K562 (cell line): ENCODE data around the gene IFIT2. TPM values are rescaled to one million over a fixed set of nuclear protein-coding genes. Genes with fewer than 3 reads are reported as not detected.

ENCODE experiments used
- ATAC-seq: fragments of 200-7000 bp; cut with Tn5 transposase; 3 replicates; pipeline ENCODE4 v1.9.1; 2020; ENCODE audit warnings: moderate library complexity
- BruUV-seq: library from RNA; stranded (reverse); fragments of 400-500 nt; replicated peaks from 2 replicates; lab custom pipeline; 2021; lab: Mats Ljungman, UMichigan
- CTCF ChIA-PET: fragments of 300-600 bp; formaldehyde crosslinking; extraction: SDS; loops from one replicate; lab custom pipeline; 2021; ENCODE audit warnings: low intra/inter-chr PET ratio; lab: Yijun Ruan, JAX
- POLR2A ChIA-PET: fragments of 300-600, 350-650 bp; sonication (Branson Sonifier 250); formaldehyde crosslinking; extraction: SDS; loops from one replicate; lab custom pipeline; 2021; ENCODE audit warnings: antibody characterized with exemption, inconsistent platforms; lab: Yijun Ruan, JAX
- DNase-seq, 4 experiments: peaks; one replicate each; pipeline versions ENCODE4 v3.0.0 to v3.0.0-alpha.2; 2011 to 2018; ENCODE audit warnings: low spot score in 3 of 4, mixed read lengths in 3 of 4; ENCODE audit errors: extremely low read depth in 1 of 4
- FAIRE-seq: peaks from 2 replicates; lab custom pipeline; 2011; peaks lifted over from hg19 to GRCh38; lab: Jason Lieb, UNC
- H2AFZ ChIP-seq: 2 replicates; pipeline ENCODE4 v1.6.0; 2011; ENCODE audit warnings: low read depth, low read length, control low read depth, inconsistent platforms
- H3K27ac ChIP-seq: fragments of 200-600 bp; 3 replicates; pipeline ENCODE4 v1.8.0; 2011; ENCODE audit warnings: low read depth, mild to moderate bottlenecking, control low read depth, inconsistent platforms, low read length, moderate library complexity, mixed read lengths; ENCODE audit errors: extremely low read depth
- H3K27me3 ChIP-seq, 2 experiments: fragments of 300-600 bp in 1 of 2; 2 replicates in 1 of 2; 3 replicates in 1 of 2; pipeline versions ENCODE4 v1.6.0 to v1.8.0; 2011; ENCODE audit warnings: inconsistent platforms in 2 of 2, low read length in 2 of 2, mild to moderate bottlenecking in 1 of 2, mixed read lengths in 1 of 2, moderate library complexity in 1 of 2; ENCODE audit not compliant: control insufficient read depth in 2 of 2, insufficient read depth in 2 of 2
- H3K36me3 ChIP-seq: fragments of 300-600 bp; 3 replicates; pipeline ENCODE4 v1.8.0; 2011; ENCODE audit warnings: mild to moderate bottlenecking, low read length, inconsistent platforms; ENCODE audit not compliant: control insufficient read depth, insufficient read depth
- H3K4me1 ChIP-seq, 2 experiments: fragments of 200-600 bp in 1 of 2; replicated peaks in 1 of 2; 2 replicates in 1 of 2; 3 replicates in 1 of 2; pipeline versions ENCODE4 v1.5.1 to v1.8.0; 2011; ENCODE audit warnings: inconsistent platforms in 2 of 2, low read length in 2 of 2, mild to moderate bottlenecking in 1 of 2, mixed read lengths in 1 of 2, moderate library complexity in 1 of 2; ENCODE audit not compliant: control insufficient read depth in 2 of 2, insufficient read depth in 2 of 2
- H3K4me2 ChIP-seq: 2 replicates; pipeline ENCODE4 v1.6.1; 2011; ENCODE audit warnings: low read length, control low read depth, inconsistent platforms, mixed read lengths; ENCODE audit not compliant: insufficient read depth
- H3K4me3 ChIP-seq: fragments of 200-600 bp; sonication (generic), shearing (Covaris generic); 2 replicates; pipeline ENCODE4 v1.5.1; 2016; ENCODE audit warnings: control low read depth, inconsistent platforms
- H3K79me2 ChIP-seq: fragments of 200-600 bp; 3 replicates; pipeline ENCODE4 v1.8.0; 2011; ENCODE audit warnings: low read length, inconsistent platforms; ENCODE audit not compliant: control insufficient read depth, insufficient read depth
- H3K9ac ChIP-seq, 2 experiments: 2 replicates each; pipeline versions ENCODE4 v1.6.0 to v1.6.1; 2011; ENCODE audit warnings: low read depth in 2 of 2, low read length in 2 of 2, control low read depth in 1 of 2, inconsistent platforms in 1 of 2, mild to moderate bottlenecking in 1 of 2, mixed read lengths in 1 of 2; ENCODE audit not compliant: insufficient read depth in 1 of 2
- H3K9me1 ChIP-seq: one replicate; pipeline ENCODE4 v1.6.0; 2011; ENCODE audit warnings: inconsistent platforms, mild to moderate bottlenecking, low read length, moderate library complexity; ENCODE audit not compliant: control insufficient read depth, insufficient read depth
- H3K9me3 ChIP-seq: replicated peaks from 2 replicates; pipeline ENCODE4 v1.5.1; 2011; ENCODE audit warnings: low read depth, low read length, inconsistent platforms; ENCODE audit not compliant: control insufficient read depth, insufficient read depth
- H4K20me1 ChIP-seq: replicated peaks from 2 replicates; pipeline ENCODE4 v1.6.1; 2011; ENCODE audit warnings: low read length, inconsistent platforms, mixed read lengths; ENCODE audit not compliant: control insufficient read depth, insufficient read depth
- ARHGAP35 ChIP-seq: fragments of 450-650 bp; IDR thresholded peaks from 2 replicates; pipeline ENCODE4 v1.6.1; 2018; ENCODE audit not compliant: partially characterized antibody
- ARID4B ChIP-seq: sonication (generic); formaldehyde crosslinking; IDR thresholded peaks from 2 replicates; pipeline ENCODE4 v1.8.0; 2022; ENCODE audit warnings: mild to moderate bottlenecking, missing genetic modification reagents
- ZNF165 ChIP-seq: fragments of 250-450 bp; sonication (Bioruptor Pico); IDR thresholded peaks from 2 replicates; pipeline ENCODE4 v1.4.0; 2020; ENCODE audit warnings: borderline replicate concordance
- ZNF316 ChIP-seq: fragments of 450-650 bp; IDR thresholded peaks from 2 replicates; pipeline ENCODE4 v1.6.1; 2016
- WGBS: fragments of 100-300 bp; shearing (Covaris generic); methylation state at CpG from one replicate; pipeline ENCODE4 v1.1.6; 2016; ENCODE audit warnings: low coverage, mixed read lengths; ENCODE audit not compliant: insufficient coverage; ENCODE audit errors: missing lambda C conversion rate; 5-methylcytosine and 5-hydroxymethylcytosine counted together
- in situ Hi-C: fragments of 300-500 bp; cut with MboI; formaldehyde crosslinking; loops from 4 replicates; pipeline ENCODE4 v1.15.0; 2018; ENCODE audit warnings: inconsistent platforms, mixed read lengths
- intact Hi-C: fragments of 100-400 bp; cut with micrococcal nuclease; formaldehyde crosslinking; loops from 2 replicates; pipeline ENCODE4 v1.14.2; 2022
- polyA plus RNA-seq, 8 experiments: library from polyadenylated mRNA; depleted of rRNA in 4 of 8; stranded (reverse) in 5 of 8; unstranded in 3 of 8; fragments of >200 nt; fragmentation: Nextera tagmentation in 2 of 8; fragmentation: Illumina TruSeq in 1 of 8; extraction: Ambion mirVana in 2 of 8; extraction: Trizol in 1 of 8; gene quantifications; 2 replicates each; pipeline versions ENCODE4 v1.2.1 to v1.2.3, GENCODE V29; 2011 to 2014; ENCODE audit warnings: inconsistent platforms in 1 of 8, missing spikeins in 1 of 8
- total RNA-seq, 7 experiments: library from RNA; depleted of rRNA in 6 of 7; stranded (reverse); fragments of >200 nt in 6 of 7; fragmentation: Illumina TruSeq in 2 of 7; extraction: Trizol in 2 of 7; gene quantifications; 2 replicates each; pipeline versions ENCODE4 v1.2.1 to v1.2.3, GENCODE V29; 2011 to 2021; ENCODE audit warnings: low replicate concordance in 1 of 7
- TF ChIP-seq, protein P1 (sequence below): fragments of 450-650 bp; IDR thresholded peaks from 2 replicates; pipeline ENCODE4 v1.6.1; 2017; ENCODE audit warnings: antibody characterized with exemption, mild to moderate bottlenecking

Gene IFIT2
- total and polyA plus RNA-seq, 9 of the 15 experiments (the other 6 are each of a cell fraction or from before 2014, with no cell fraction given), result 0.03 to 0.25 (median 0.10) TPM; not detected in 1

- FAIRE-seq (no peak), ATAC-seq (no peak), DNase-seq (no peak)
- in situ Hi-C loops (no loop called here), intact Hi-C loops (no loop called here)
- ChIA-PET POLR2A (interaction anchor here (1.0 to 1.8 kb wide), 3 partner anchors 9 to 14 kb away, joined by 3 to 4 read pairs (median 4); partner anchors contain the start of gene IFIT3), CTCF (no interaction called here)
- Histone ChIP-seq H3K4me3 (no peak overlapping the region), H2AFZ (no peak overlapping the region), H3K27ac (no peak overlapping the region), H3K79me2 (no peaks in the 10 kb centered on the region), H3K36me3 (no peaks in the 10 kb centered on the region), H3K27me3 (no peaks in the 10 kb centered on the region), H3K9ac (no peak overlapping the region), H3K9me3 (no peaks in the 10 kb centered on the region), H3K4me2 (no peak overlapping the region), H4K20me1 (no peaks in the 10 kb centered on the region), H3K4me1 (peaks cover 0 to 2% of the 10 kb centered on the region in 2 experiments; a peak in 2 of 5 replicates), H3K9me1 (no peaks in the 10 kb centered on the region)
- no TSS peak for BruUV-seq
- TF ChIP-seq, protein P1, sequence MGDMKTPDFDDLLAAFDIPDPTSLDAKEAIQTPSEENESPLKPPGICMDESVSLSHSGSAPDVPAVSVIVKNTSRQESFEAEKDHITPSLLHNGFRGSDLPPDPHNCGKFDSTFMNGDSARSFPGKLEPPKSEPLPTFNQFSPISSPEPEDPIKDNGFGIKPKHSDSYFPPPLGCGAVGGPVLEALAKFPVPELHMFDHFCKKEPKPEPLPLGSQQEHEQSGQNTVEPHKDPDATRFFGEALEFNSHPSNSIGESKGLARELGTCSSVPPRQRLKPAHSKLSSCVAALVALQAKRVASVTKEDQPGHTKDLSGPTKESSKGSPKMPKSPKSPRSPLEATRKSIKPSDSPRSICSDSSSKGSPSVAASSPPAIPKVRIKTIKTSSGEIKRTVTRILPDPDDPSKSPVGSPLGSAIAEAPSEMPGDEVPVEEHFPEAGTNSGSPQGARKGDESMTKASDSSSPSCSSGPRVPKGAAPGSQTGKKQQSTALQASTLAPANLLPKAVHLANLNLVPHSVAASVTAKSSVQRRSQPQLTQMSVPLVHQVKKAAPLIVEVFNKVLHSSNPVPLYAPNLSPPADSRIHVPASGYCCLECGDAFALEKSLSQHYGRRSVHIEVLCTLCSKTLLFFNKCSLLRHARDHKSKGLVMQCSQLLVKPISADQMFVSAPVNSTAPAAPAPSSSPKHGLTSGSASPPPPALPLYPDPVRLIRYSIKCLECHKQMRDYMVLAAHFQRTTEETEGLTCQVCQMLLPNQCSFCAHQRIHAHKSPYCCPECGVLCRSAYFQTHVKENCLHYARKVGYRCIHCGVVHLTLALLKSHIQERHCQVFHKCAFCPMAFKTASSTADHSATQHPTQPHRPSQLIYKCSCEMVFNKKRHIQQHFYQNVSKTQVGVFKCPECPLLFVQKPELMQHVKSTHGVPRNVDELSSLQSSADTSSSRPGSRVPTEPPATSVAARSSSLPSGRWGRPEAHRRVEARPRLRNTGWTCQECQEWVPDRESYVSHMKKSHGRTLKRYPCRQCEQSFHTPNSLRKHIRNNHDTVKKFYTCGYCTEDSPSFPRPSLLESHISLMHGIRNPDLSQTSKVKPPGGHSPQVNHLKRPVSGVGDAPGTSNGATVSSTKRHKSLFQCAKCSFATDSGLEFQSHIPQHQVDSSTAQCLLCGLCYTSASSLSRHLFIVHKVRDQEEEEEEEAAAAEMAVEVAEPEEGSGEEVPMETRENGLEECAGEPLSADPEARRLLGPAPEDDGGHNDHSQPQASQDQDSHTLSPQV, result no peak
- TF ChIP-seq ZNF165 (CRISPR knock-in tag), result no peak
- TF ChIP-seq ZNF316, result peak; percentile 37; the same call in 1 of the 2 replicates
- TF ChIP-seq ARID4B (CRISPR knock-in tag), result no peak
- no peak for TF ChIP-seq ARHGAP35
- WGBS, result 48% methylated on average over 3 of the region's 3 CpGs
Observed at GRCh38 chr10:89341649-89342048, 39.8 kb downstream of the IFIT2 start.
